GM12801 (cell line): ENCODE data around the gene PPP4C.

Experiments
- CTCF ChIP-seq: IDR thresholded peaks from one replicate; pipeline ENCODE4 v1.5.1; 2011; ENCODE audit warnings: control low read depth; ENCODE audit not compliant: insufficient read length; ENCODE audit errors: extremely low read depth

PPP4C gene

GRCh38 chr16:30075503-30076275 lies at the start of gene PPP4C:
Gene PPP4C (plus strand): TSS chr16:30075994. CDS start chr16:30076378, 384 bp downstream.
- TF ChIP-seq CTCF, result no peak

- TF ChIP-seq CTCF, result no peak
Measured at GRCh38 chr16:30026449-30026848, 49.3 kb upstream of the PPP4C start.

- TF ChIP-seq CTCF, result no peak
Measured at GRCh38 chr16:30027588-30028437, 48.0 kb upstream of the PPP4C start.

- TF ChIP-seq CTCF, result no peak
Measured at GRCh38 chr16:30028438-30029076, 47.2 kb upstream of the PPP4C start.

- TF ChIP-seq CTCF, result no peak
Measured at GRCh38 chr16:30030011-30030685, 45.6 kb upstream of the PPP4C start.

GRCh38 chr16:30030841-30031413 lies 44.9 kb upstream of the PPP4C start, which contains the start of gene TLCD3B:
Gene TLCD3B (minus strand): TSS chr16:30031271. CDS start chr16:30030527, 744 bp downstream.
- TF ChIP-seq CTCF, result no peak
